Effector memory CD4-positive, alpha-beta T cell (primary cell): Measurements from ENCODE around the gene MOCS3.

Source experiments
- DNase-seq, 3 donors: peaks; one replicate each; pipeline ENCODE4 v3.0.0-alpha.2; 2020
- H3K27ac ChIP-seq: 2 replicates; pipeline ENCODE4 v1.7.0; 2013; ENCODE audit warnings: mild to moderate bottlenecking, low read length, moderate library complexity; ENCODE audit not compliant: insufficient read depth, poor library complexity, severe bottlenecking
- H3K27me3 ChIP-seq: replicated peaks from 2 replicates; pipeline ENCODE4 v1.7.0; 2013; ENCODE audit warnings: mild to moderate bottlenecking, low read length; ENCODE audit not compliant: insufficient read depth, control insufficient read depth, poor library complexity, severe bottlenecking
- H3K36me3 ChIP-seq: 2 replicates; pipeline ENCODE4 v1.7.0; 2013; ENCODE audit warnings: mild to moderate bottlenecking, low read length, moderate library complexity; ENCODE audit not compliant: control insufficient read depth, insufficient read depth
- H3K4me1 ChIP-seq: 2 replicates; pipeline ENCODE4 v1.7.0; 2013; ENCODE audit warnings: low read length, mild to moderate bottlenecking; ENCODE audit not compliant: control insufficient read depth, insufficient read depth, poor library complexity, severe bottlenecking
- H3K4me3 ChIP-seq: 2 replicates; pipeline ENCODE4 v1.7.0; 2013; ENCODE audit warnings: low read length, low read depth, mild to moderate bottlenecking; ENCODE audit not compliant: insufficient read depth, poor library complexity, severe bottlenecking
- H3K9me3 ChIP-seq: 2 replicates; pipeline ENCODE4 v1.7.0; 2013; ENCODE audit warnings: mild to moderate bottlenecking, low read length, moderate library complexity; ENCODE audit not compliant: control insufficient read depth

MOCS3 gene

DNA sequence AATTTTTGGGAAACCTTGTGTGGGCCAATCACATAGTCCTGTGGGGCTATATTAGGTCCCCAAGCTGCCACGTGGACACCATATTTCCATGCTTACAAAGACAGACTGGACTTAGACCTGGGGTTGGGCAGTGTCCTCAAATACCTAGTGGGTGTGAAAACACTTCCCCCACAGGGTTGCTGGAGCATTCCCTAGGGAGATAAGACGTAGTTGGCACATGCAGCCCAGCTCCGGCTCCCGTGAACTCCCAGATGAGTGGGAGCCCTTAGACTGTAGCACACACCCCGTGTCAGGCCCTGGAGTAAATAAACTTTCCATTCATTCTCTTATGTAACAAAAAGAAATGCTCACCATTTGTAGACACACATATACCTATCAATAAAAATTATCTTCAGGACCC, 50.1 kb downstream of the MOCS3 start:
- no peak overlapping the region for H3K27ac ChIP-seq
- no peaks in the 10 kb centered on the region for H3K9me3 ChIP-seq
- DNase-seq, result no peak
- no peak overlapping the region for H3K4me3 ChIP-seq
- peaks cover 4% of the 10 kb centered on the region for H3K27me3 ChIP-seq
- H3K36me3 ChIP-seq, result no peaks in the 10 kb centered on the region
- H3K4me1 ChIP-seq, result no peaks in the 10 kb centered on the region

- no peak overlapping the region for H3K27ac ChIP-seq
- no peaks in the 10 kb centered on the region for H3K36me3 ChIP-seq
- H3K27me3 ChIP-seq, result peaks cover 4% of the 10 kb centered on the region
- no peaks in the 10 kb centered on the region for H3K9me3 ChIP-seq
- H3K4me1 ChIP-seq, result no peaks in the 10 kb centered on the region
- DNase-seq, result no peak
- no peak overlapping the region for H3K4me3 ChIP-seq
Measured at GRCh38 chr20:51009303-51010042, 50.9 kb downstream of the MOCS3 start.

DNA sequence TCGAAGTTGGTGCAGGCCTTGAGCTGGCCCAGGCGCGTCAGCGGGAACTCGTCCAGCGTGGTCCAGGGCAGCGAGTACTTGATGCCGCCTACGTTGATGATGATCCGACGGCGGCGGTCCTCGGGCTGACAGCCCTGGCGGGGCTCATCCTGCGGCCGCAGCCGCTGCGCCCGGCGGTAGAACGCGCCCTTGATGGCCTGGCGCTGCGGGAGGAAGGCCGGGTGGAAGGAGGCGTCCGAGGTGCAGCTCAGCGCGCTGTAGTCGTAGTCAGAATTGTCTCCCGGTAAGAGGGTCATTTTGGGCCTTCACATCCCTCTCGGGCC, 51.4 kb downstream of the MOCS3 start:
- H3K36me3 ChIP-seq, result no peaks in the 10 kb centered on the region
- H3K27me3 ChIP-seq, result peaks cover 4% of the 10 kb centered on the region
- H3K4me3 ChIP-seq, result no peak overlapping the region

DNA sequence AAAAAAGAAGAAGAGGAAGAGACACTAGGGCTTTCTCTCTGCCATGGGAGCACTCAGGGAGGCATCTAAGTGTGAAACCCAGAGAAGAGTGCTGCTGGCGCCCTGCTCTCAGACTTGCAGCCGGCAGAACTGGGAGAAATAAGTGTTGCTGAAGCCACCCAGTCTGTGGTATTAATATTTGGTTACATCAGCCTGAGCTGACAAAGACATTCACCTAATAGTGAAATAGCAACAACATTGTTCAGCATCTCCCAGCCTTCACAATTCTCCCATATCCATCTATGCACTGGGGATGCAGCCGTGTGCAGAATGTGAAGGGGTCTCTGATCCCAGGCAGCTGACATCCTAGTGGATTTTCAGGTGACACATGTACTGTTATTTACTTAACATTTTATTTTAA, 52.3 kb downstream of the MOCS3 start:
- Histone ChIP-seq H3K9me3 (no peaks in the 10 kb centered on the region), H3K36me3 (no peaks in the 10 kb centered on the region), H3K4me3 (no peak overlapping the region), H3K27ac (no peak overlapping the region), H3K27me3 (no peaks in the 10 kb centered on the region), H3K4me1 (no peaks in the 10 kb centered on the region)
- DNase-seq, result no peak

More for the DNA sequence above, 51.4 kb downstream of the MOCS3 start:
- Histone ChIP-seq H3K4me1 (no peaks in the 10 kb centered on the region), H3K27ac (no peak overlapping the region), H3K9me3 (no peaks in the 10 kb centered on the region)
- DNase-seq, result no peak

DNA sequence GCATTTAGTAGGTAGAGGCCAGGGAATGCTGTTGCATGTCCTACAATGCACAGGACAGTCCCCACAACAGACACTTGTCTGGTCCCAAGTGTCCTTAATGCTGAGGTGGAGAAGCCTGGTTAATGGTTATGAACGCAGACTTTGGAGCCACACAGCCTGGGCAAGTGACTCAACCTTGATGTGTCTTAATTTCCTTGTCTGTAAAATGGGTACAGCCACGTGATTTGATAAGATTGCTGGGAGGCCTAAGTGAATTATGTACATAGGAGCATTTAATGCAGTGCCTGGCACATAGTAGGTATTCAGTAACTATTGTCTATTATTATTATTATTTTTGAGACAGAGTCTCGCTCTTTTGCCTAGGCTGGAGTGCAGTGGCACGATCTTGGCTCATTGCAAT, 52.9 kb downstream of the MOCS3 start:
- H3K27me3 ChIP-seq, result no peaks in the 10 kb centered on the region
- no peaks in the 10 kb centered on the region for H3K4me1 ChIP-seq
- H3K9me3 ChIP-seq, result no peaks in the 10 kb centered on the region
- H3K36me3 ChIP-seq, result no peaks in the 10 kb centered on the region
- no peak for DNase-seq
- H3K27ac ChIP-seq, result no peak overlapping the region
- H3K4me3 ChIP-seq, result no peak overlapping the region

DNA sequence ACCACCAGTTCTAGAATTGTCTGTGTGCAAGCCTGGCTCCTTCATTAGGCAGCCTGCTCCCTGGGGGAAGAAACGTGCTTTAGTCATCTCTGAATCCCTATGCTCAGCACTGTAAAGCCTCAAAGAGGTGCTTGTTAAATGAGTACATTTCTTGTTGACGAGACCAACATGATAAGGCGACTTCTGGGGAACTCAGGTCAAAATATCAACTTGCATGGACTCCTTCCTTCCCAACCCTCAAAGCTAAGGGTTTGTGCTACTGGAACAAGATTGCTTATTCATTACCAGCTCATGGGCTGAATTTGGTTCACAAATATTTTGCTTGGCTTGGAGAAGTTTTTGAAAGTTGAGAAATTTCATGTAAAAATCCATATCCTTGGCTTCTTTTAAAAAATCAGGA, 53.7 kb downstream of the MOCS3 start:
- Histone ChIP-seq H3K4me3 (no peak overlapping the region), H3K4me1 (no peaks in the 10 kb centered on the region), H3K27me3 (no peaks in the 10 kb centered on the region), H3K27ac (no peak overlapping the region), H3K36me3 (no peaks in the 10 kb centered on the region), H3K9me3 (no peaks in the 10 kb centered on the region)
- no peak for DNase-seq
